Activated CD8-positive, alpha-beta memory T cell treated with anti-CD3 and anti-CD28 coated beads for 48 hours (primary cell): ENCODE data around the gene BCL2.

Source experiments
- DNase-seq, 3 experiments: peaks; one replicate each; pipeline ENCODE4 v3.0.0-alpha.2; 2020; ENCODE audit warnings: low read depth in 2 of 3, low spot score in 2 of 3

Gene BCL2

DNA sequence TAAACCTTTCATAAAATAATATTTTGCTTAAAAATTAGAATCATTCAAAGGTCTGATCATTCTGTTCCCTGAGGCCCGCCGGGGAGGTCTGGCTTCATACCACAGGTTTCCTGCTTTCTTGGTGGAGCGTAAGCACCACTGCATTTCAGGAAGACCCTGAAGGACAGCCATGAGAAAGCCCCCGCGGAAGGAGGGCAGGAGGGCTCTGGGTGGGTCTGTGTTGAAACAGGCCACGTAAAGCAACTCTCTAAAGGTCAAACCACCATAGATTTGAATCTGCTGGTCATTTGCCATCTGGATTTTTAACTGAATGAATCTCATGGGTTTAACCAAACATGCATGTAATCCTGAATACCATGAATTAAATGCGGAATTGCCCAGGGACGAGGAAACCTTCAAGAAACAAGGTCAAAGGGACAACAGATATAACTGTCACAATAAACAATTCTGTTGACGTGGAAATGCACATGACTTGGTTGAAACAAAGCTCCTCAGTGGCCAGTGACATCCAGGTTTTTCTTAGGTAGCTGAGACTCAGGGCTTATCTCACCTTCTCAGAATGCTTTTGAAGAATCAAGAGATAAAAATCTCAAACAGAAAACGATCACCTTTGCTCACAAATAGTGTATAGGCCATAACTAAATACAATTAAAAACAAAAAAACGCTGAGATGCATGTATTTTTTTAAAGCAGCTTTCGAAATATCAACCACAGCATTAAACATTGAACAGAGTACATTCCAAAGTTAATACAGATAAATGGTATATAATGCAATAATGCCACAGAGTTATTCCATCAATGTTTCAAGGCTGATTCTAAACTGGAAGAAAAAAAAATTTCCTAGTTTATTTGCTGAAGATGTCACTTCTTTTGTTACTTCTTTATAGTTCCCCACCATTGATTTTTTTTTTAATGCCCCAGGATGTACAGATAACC lies 193.2 kb downstream of the BCL2 start:
- DNase-seq: no peak

DNA sequence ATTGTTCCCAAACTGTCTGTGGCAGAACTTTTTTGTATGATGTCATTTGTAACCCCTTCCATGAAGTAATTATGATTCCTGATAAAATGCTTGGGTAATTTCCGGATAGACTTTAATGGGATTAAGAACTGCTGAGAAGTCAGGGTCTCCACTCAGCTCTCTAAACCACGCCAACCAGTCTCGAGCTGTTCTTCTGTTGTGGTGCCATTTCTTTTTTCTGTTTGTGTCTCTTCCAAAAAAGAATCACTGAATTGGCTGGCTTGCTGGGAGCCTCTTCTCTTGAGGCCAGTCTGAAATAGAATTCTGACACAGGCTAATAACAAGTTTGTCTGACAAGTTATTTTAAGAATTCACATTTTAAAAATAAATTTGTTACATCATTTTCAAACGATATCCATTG lies 198.9 kb downstream of the BCL2 start:
- DNase-seq: no peak

DNA sequence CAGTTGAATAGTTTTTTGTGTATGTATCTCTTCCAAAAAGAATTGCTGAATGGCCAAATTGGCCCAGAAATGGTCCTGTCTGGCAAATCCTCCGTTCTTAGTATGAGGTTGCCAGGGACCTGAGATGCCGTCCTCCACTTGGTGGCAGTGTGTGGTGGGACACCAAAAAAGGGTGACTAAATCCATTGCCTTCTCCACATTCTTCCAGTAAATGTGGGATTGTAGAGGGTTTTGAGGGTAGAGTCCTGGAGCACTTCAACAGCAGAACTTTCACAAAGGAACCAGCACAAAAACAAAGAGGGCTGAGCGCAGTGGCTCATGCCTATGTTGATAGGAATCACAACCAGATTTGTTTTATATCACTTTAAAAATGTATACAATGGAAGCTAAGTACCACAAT lies 199.9 kb downstream of the BCL2 start:
- no peak for DNase-seq

DNA sequence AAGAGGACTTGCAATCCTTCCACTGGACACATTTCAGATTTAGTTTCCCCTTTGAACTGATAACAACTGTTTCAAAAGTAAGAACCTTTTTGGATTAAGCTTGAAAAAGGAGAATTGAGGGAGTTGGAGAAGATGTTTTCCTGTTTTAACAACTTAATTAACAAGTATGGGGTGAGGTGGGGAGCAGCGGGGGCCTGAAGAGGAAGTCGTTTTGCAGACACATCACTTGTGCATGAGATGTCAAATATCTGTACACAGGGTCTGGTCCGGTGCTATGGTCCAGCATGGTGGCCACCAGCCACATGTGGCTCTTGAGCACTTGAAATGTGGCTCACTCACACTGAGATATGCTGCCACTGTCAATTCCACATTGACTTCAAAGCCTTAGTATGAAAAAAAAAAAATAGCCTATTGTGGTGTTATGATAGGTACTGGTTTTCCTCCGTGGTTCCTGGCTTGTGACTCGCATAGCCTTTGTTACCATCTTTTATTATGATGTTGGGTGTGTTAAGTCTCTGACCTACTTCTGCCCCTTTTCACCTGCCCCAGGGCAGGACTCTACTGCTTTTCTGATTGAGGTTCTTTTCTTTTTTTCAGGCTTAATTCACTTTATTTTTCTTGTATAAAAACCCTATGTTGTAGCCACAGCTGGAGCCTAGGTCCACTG lies 205.5 kb downstream of the BCL2 start:
- no peak for DNase-seq

DNA sequence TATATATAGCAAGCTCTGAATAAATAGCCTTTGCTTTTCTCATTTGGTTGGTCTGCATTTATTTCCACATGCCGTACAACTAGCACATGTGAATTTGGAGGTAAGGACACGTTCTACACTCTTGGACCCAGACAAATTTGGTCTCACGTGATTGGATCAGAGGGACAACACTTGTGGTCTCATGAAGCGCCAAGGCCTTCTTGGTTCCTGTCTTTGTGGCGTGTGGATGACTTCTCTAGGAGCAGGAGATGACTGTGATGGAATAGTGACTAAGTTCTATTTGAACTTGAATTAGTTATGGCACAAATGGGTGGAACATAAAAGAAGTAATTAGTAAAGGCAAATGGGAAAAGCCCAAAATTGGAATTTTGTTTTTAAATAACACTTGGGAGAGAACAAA lies 206.9 kb downstream of the BCL2 start:
- DNase-seq: no peak

DNA sequence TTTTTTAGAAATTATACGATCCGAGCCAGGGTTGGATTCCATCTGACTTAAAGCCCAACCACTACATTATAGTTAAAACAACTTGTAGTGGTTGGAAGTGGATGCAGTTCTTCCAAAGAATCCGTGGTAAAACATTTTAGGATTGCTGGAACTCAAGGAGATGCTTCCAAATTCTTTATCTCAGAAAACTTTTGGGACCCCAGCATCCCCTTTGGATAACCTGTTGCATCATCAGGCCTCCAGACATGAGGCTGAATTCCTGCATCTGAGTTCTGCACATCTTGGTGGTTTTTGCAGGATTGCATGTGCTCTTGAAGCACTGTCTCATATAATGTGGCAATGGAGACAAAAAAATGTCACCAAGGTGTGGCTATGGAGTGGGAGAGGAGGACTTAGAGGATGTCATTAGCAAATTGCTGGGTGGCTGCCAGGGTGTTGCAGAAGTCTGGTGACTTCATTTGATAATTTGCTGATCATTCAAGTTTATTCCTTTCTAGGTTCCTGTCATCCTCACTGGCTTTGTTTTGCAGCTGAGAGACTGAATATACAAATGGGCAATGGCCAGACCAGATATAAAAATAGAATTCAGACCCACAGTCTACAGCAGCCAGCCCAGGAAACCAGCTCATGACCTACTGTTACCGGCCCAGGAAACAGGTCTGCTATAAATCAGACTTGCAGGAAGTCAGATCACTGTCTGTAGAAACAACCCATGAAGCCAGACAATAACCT lies 207.7 kb downstream of the BCL2 start:
- DNase-seq: no peak

DNA sequence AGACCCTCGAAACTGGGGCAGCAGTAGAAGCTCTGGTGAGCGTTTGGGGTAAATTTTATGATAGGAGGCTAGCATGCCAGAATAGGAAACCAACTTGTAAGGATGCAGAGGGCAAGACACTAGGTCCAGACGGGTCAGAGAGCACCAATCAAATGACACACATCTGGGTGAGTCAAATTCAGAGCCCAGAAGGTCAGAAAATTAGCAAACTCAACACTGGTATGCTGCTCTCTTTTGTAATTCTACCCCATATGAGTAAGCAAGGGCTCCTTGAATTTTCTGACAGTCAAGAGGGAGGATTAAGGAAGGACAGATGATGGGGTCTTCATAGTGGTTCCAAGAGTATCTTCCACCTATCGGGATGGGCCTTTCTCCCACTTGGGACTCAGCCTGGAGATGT lies 209.8 kb downstream of the BCL2 start:
- no peak for DNase-seq

DNA sequence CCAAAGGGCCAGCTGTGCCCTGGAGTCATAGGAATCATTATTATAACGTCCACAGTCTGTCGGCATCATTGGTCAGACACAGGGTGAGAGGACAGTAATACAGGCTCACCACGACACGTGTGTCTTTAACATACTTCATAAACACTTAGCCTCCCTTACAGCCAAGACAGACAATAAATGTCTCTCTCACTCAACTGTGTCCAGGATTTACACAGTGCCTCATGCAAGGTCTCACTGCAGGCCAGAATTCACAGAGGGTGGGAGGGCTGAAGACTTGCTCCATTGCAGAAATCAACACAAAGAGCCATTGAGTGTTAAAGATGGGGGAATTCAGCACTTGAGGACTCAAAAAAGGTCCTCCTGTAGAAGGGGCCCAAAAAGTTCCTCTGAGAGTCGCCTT lies 210.5 kb downstream of the BCL2 start:
- DNase-seq: no peak

DNA sequence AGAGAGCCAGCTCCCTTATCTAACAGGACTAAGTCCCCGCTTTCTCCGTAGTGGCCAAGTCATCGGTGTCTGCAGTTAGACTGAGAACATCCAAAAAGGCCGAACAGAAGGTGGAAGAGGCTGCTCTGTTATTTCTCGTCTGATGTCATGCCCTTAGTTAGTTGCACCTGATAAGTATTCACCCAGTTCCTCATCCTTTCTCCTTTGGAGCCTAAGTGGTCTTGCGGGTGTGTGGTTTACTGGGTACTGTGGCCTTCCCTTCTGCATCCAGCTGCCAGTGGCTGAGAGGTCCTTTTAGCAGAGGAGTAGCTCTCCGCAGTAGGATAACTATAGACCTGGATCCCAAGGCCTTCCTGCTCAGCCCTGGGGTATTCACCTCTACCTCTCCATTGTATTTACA lies 211.6 kb downstream of the BCL2 start:
- DNase-seq: no peak

DNA sequence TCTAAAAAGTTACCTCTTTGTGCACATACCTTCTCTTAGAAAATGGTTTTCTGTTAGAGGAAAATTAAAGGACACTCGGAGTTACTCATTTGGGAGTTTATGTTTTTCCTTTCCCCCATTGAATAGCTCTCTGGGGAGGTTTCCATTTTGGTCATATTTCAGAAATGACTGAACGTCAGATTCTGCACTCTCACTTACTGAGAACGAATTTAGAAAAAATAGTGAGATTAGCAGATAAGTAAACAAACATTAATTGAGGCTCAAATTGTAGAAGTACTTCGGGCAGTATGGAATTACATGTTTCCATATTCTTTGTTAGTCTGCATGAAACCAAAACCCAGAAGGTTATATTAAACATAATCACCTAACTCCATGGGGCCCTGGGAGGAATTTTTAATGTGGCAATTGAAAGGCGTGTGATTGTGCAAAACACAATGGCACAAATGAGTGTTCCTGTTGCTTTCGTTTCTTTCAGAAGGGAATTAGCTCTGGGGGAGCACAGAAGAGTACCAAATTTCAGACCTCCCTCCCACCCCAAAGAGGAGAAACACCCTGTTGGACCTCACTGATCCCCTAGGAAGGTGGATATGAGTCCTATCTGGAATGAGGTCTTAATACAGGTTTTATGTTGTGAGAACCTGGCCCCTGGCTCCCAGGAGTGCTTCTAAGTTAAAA lies 212.3 kb downstream of the BCL2 start:
- DNase-seq: no peak

DNA sequence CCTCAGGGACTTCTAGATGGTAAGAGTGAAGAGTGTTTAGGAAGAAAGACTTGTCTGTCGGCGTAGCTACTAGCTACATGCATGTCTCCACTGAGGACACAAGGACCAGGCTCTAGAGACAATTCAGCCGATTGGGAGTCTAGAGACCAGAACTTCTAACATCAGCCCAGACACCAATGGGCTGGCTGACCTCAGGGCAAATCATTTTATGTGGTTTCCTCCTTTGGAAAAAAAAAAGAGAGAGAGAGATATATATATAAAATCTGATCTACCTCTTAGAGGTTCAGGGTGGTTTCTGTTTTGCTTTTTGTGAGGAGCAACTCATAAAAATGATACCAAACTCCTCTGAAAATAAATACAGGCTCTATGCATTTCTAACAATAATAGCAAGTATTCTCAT lies 212.8 kb downstream of the BCL2 start:
- DNase-seq: no peak

DNA sequence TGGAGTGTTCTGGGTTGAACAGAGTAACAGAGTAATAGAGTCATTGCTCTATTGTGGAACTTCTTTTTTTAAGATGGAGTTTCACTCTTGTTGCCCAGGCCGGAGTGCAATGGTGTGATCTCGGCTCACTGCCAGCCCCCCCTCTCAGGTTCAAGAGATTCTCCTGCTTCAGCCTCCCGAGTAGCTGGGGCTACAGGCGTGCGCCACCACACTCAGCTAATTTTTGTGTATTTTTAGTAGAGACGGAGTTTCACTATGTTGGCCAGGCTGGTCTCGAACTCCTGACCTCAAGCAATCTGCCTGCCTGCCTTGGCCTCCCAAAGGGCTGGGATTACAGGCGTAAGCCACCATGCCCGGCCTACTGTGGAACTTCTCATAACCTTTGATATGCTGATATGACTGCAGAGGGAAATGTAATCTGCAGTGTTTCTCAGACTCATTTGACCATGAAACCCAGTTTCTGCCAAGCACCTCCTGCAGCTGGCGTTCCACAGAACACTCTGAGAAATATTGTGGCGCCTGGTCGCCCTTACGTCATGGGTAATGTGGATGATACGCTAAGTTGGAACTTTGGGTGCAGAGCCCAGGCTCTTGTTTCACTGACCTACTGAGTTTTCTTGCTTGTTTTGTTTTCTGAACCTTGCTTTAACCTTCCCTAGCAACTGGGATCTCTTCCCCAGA lies 213.8 kb downstream of the BCL2 start:
- DNase-seq: no peak

DNA sequence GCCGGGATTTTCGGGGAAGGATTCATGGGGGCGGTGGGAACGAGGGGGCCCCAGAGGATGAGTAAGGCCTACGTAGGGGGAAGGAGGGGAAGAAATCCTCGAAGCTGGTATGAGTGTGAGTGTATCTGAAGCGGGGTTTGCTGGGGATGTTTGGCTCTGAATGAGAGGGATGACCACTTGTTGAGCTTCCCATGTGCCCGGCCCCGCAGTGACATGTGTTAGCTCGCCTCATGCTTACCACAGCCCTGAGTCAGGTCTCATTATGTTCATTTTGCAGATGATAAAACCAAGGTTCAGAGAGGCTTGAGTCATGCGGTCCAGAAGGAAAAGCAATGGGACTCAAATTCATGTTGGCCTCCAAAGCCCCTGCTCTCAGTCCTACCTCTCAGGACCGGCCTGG lies 214.7 kb downstream of the BCL2 start:
- DNase-seq: no peak

DNA sequence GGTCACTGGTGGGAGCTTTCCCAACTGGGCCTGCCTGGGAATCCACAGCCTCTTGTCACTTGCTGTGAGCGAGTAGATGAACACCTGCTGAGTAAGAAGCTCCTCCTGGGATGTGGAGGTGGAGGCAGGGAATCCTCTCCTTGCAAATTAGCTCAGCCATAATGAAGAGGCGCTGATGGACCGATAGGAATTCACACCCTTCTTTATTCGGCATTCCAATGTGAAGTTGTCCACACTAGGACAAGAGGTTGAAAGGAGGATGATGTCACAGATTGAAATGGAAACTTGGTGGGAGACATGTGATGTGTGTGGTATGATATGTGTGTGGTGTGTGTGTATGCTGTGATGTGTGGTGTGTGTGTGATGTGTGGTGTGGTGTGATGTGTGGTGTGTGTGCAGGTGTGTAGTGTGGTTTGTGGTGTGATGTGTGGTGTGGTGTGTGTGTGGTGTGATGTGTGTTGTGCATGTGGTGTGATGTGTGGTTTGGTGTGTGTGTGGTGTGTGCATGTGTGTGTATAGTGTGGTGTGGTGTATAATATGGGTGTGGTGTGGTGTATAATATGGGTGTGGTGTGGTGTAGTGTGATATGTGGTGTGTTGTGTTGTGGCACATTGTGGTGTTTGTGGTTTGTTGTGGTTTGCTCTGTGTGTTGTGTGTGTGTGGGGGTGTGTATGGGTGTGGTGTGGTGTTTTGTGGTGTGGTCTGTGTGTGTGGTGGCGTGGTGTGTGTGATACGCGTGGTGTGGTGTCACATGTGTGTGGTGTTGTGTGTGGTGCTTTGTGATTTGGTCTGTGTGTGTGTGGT lies 216.4 kb downstream of the BCL2 start:
- DNase-seq: no peak

DNA sequence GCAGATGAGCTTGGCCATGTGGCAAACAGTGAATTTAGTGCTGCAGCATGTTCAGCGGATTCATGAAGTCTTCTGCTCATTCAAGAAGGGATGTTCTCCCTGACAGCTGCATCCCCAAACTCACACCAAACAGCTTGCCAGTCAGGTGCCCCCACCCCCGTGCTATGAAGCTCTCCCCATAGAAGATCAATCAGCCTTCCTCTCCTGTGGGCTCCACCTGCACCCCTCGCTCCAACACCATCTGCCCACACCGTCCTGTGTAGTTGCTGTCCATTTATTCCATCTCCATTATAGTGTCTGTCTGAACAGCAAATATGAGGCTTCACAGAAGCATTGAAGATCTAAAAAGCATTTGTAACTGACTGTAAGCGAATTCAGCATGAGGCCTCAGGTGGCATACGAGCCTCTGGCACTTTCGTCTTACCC lies 218.9 kb downstream of the BCL2 start:
- DNase-seq: no peak

DNA sequence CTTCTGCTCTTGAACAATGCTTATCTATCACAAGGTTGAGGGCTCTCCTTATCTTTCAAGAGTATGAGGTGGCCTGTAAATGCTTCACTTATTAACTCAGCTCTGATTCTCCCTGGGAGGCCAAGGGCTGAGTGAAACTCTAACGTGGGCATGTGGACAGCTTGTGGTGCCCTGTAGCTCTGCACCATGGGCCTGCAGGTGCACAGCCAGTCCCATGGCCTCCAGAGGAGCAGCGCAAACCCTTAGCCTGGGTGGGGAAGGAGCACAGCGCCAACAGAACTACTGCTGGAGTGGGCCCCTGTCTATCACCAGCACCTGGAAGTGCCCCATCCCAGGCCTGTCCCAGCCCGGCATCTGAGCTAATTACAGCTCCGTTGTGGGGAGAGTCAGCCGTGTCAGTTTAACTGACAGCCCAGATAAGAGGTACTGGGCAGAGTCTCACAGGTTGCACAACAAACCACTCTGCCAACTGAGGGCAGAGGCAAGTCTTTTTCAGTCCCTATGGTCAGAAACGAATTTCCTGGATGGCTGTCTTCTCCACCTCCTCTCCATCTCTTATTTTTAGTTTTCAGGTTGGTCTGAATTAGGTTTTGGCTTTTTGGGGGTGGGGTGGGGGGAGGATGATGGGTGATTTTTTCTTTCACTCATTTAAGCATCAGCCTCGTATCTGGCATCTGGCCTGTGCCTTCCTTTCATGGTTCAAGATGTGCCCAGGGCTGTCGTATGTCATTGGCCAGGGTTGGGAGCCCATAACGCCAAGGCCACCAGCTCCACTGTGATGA lies 219.5 kb downstream of the BCL2 start:
- DNase-seq: no peak

DNA sequence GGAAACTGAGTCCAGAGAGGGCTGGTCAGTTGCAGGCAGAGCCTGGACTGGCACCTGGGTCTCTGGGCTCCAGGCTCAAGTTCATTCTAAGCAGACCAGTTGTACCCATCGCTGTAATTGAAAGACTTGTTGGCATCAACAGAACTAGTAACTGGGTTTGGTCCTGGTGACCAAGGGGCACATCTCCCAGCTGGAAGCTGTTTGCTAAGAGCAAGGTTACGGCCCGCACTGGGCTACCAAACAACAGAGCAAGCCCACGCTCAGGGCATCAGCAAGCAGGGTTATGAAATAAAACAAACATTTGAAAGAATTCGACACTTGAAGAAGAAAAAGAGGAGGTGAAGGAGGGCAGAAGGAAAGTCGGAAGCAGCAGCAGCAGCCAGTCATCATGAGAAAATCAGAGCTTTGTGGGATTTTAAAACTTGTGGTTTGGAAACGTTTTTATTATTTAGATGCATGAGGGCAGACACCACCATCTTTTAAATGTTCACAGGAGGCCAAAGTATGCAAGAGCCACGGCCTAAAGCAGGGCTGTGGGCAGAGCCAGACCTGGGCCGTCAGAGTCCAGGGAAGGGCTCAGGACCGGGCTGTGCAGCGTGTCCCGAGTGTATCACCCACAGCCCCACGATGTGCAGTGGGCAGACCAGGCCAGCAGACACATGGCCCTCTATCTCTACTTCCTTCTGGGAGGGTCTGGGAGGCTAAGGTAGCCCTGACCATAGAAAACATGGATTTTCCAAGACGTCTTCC lies 220.3 kb downstream of the BCL2 start:
- no peak for DNase-seq
